DND-41 (cell line): ENCODE results near the gene GLCCI1.

Experiments
- EZH2 ChIP-seq: IDR thresholded peaks from 3 replicates; pipeline ENCODE4 v1.6.1; 2012; ENCODE audit warnings: borderline replicate concordance, low read depth, mild to moderate bottlenecking, moderate library complexity, low read length, inconsistent platforms; ENCODE audit not compliant: severe bottlenecking
- TF ChIP-seq, protein P1 (sequence below): IDR thresholded peaks from 2 replicates; pipeline ENCODE4 v1.5.1; 2012; ENCODE audit warnings: borderline replicate concordance, low read length, moderate library complexity, mild to moderate bottlenecking; ENCODE audit not compliant: poor library complexity, severe bottlenecking; ENCODE audit errors: extremely low read depth

DNA sequence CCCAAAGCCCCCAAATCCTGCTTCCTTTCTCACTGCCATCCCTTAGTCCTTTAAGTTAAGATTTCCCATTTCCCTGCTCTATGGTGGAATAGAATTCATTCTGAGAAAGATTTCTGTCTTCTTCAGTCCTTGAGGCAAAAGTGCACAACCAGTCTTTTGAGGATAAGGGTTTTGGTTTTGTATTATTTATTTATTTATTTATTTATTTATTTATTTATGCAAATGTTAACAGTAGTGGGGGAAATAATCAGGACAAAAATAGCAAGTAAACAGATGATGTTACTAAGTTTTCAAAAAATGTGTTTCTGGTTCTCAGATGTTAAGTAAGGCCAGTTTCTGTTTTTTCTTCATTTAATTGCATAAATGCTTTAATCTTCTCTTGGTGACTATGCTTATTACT, 84.2 kb downstream of the GLCCI1 start:
- TF ChIP-seq, protein P1, sequence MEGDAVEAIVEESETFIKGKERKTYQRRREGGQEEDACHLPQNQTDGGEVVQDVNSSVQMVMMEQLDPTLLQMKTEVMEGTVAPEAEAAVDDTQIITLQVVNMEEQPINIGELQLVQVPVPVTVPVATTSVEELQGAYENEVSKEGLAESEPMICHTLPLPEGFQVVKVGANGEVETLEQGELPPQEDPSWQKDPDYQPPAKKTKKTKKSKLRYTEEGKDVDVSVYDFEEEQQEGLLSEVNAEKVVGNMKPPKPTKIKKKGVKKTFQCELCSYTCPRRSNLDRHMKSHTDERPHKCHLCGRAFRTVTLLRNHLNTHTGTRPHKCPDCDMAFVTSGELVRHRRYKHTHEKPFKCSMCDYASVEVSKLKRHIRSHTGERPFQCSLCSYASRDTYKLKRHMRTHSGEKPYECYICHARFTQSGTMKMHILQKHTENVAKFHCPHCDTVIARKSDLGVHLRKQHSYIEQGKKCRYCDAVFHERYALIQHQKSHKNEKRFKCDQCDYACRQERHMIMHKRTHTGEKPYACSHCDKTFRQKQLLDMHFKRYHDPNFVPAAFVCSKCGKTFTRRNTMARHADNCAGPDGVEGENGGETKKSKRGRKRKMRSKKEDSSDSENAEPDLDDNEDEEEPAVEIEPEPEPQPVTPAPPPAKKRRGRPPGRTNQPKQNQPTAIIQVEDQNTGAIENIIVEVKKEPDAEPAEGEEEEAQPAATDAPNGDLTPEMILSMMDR: no peak
- TF ChIP-seq EZH2: no peak
